GM10266 (cell line): ENCODE data around the gene SLC6A8.

Source experiments
- DNase-seq: peaks from one replicate; pipeline ENCODE4 v3.0.0; 2012; ENCODE audit errors: extremely low spot score
- TF ChIP-seq, protein P1 (sequence below): IDR thresholded peaks from 2 replicates; pipeline ENCODE4 v1.5.1; 2012; ENCODE audit warnings: mild to moderate bottlenecking, low read depth; ENCODE audit not compliant: control insufficient read depth, insufficient read depth; ENCODE audit errors: missing control alignments

SLC6A8 gene

DNA sequence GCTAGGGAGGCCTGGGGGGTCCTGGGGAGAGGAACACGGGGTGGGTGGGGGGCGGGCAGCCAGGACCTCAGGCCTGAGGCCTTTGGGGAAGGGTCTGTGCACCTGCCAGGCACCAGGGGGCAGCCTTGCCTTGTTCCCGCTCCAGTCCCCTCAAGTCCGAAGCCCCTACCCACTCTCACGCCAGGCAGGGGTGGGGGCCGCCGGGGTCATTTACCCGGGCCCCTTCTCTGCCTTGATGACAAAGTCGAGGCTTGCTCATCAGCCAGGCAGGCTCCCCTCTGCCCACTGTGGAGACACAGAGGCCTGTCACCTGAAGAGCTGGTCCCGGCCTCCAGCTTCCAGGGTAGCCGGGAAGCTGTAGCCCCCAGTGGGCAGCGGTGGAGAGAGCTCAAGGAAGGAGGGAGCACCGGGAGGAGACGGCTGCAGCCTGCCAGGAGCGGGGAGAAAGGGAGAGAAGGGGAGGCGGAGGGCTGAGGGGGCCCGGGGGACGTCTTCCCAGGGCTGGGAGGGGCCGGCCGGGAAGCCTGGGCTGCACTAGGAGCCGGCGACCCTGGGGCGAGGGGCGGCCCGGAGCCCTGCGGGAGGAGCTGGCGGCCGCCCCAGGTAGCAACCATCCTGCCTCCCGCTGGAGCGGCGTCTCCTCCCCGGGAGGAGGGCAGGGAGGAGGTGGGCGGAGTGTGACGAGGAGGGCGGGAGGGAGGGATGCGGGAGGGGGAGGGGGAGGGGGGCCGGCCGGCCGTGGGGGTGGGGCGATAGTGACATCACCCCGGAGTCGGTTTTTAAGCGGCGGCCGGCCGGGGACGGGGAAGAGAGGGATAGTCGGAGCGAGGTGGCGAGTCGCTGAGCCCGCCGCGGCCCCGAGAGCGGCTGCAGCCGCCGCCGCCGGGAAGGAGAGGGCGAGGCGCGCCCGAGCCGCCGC lies at the start of gene SLC6A8:
Gene SLC6A8, plus strand, starts transcription at position 806 of the 919 bp plus-strand sequence. CDS start 649 bp downstream, outside the sequence.
- peak; percentile 71 for DNase-seq

DNA sequence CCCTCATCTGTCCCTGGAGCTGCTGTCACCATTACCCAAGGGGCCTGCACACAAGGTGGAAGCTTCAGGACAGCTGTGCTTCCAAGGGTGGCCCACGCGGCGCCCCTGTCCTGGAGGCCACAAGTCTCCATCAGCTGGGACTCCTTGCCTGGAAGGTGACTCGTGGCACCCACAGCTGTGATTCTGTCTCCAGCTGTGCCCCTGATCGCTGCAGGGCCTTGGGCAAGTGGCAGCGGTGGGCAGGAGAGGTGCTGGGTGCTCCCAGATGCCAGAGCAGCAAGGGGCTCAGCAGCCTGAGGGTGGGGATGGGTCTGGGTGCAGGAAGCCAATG lies 49.7 kb upstream of the SLC6A8 start:
- DNase-seq: no peak
- TF ChIP-seq, protein P1, sequence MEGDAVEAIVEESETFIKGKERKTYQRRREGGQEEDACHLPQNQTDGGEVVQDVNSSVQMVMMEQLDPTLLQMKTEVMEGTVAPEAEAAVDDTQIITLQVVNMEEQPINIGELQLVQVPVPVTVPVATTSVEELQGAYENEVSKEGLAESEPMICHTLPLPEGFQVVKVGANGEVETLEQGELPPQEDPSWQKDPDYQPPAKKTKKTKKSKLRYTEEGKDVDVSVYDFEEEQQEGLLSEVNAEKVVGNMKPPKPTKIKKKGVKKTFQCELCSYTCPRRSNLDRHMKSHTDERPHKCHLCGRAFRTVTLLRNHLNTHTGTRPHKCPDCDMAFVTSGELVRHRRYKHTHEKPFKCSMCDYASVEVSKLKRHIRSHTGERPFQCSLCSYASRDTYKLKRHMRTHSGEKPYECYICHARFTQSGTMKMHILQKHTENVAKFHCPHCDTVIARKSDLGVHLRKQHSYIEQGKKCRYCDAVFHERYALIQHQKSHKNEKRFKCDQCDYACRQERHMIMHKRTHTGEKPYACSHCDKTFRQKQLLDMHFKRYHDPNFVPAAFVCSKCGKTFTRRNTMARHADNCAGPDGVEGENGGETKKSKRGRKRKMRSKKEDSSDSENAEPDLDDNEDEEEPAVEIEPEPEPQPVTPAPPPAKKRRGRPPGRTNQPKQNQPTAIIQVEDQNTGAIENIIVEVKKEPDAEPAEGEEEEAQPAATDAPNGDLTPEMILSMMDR: no peak

More for the DNA sequence above, at the start of gene SLC6A8:
- TF ChIP-seq, protein P1: peak; percentile 49

GRCh38 chrX:153638436-153639176 lies 49.1 kb upstream of the SLC6A8 start:
- TF ChIP-seq, protein P1: no peak
- DNase-seq: no peak

DNA sequence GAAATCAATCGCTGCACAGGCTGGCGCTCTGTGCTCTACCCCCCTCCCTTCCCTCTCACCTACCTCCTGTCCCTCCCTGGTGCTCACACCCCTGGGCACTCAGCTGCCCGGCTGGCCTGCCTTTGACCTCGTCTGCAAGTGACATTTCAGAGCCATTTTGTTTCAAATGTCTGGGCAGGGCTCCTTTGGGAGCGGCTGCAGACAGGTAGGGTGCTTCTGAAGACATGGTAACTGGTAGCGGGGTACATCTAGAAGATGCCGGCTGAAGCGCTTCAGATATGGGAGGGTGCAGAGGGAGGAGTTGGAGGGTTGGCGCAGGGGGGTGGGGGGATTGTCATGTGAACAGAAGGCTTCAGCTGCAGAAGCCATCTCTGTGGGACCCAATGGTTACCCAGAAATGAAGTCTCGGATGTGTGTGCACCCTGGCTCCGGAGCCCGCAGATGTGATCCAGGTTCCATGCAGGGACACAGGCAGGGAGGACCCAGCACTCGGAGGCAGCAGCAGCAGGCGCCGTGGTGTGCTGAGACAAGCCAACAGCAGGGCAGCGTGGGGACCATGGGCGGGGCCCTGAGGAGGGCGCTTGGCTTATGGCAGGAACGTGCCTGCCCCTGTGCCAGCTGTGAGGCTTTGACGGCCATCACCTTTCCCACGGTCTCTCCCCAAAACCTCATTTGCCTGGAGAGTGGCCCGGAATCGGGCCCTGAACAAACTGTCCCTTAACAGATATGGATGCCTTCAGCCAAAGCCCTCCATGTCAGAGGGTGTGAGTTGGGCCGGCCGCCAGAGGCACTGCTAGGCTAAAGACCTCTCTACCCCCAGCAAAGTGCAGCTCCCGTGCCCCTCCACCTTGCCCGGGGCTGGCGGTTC lies 48.3 kb upstream of the SLC6A8 start:
- no peak for DNase-seq

DNA sequence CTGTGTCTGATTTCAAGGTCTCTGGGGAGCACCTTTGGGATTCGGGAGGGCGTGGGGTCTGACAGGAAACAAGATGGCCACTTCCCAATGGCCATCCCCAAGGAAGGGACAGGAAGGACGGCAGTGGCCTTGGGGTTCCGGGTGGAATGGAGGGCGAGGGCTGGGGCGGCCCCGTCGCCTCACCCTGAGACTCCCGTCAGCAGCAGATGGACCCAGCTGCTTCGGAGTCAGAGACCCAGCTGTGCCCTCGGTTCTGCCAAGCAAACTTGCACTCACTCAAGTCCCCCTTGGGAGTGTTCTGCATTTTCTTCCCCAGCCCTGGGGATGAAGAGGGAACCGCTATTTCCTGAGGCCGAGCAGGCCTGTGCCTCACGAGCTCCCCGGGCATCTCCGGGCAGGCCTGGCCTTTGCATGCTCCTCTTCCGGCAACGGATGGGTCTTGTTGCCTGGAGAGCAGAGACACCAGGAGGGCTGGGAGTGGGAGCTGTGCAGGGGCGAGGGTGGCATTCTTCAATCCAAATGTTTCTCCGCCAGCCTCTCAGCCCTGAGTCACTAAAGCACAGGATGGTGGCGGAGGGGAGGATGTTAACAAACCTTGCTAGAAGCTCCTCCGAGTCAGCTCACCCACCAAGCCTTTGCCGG lies 47.6 kb upstream of the SLC6A8 start:
- TF ChIP-seq, protein P1: no peak
- DNase-seq: no peak

More for the DNA sequence above, 48.3 kb upstream of the SLC6A8 start:
- TF ChIP-seq, protein P1: no peak

- TF ChIP-seq, protein P1: no peak
- DNase-seq: no peak
These were observed 46.8 kb upstream of the SLC6A8 start for GRCh38 chrX:153640736-153641575.
